Suprapubic skin (tissue), 4 donors: ENCODE results near the gene WWC1. TPM values are rescaled to one million over a fixed set of nuclear protein-coding genes. Genes with fewer than 3 reads are reported as not detected.

Experiments
- DNase-seq, 2 donors: peaks; one replicate each; pipeline ENCODE4 v3.0.0-alpha.2; 2019; ENCODE audit warnings: low spot score in 2 of 2
- H3K27ac ChIP-seq: fragments of 200-600 bp; sonication (generic); one replicate; pipeline ENCODE4 v1.5.1; 2019
- H3K27me3 ChIP-seq: fragments of 200-600 bp; sonication (generic); one replicate; pipeline ENCODE4 v1.5.1; 2019
- H3K36me3 ChIP-seq: fragments of 200-600 bp; sonication (generic); one replicate; pipeline ENCODE4 v1.5.1; 2019
- H3K4me1 ChIP-seq: fragments of 200-600 bp; sonication (generic); one replicate; pipeline ENCODE4 v1.5.1; 2019
- H3K4me3 ChIP-seq: fragments of 200-600 bp; sonication (generic); one replicate; pipeline ENCODE4 v1.5.1; 2019; ENCODE audit warnings: mild to moderate bottlenecking
- H3K9me3 ChIP-seq: fragments of 200-600 bp; sonication (generic); one replicate; pipeline ENCODE4 v1.5.1; 2019
- CTCF ChIP-seq, 2 donors: fragments of 200-600 bp in 1 of 2; fragments of 450-650 bp in 1 of 2; sonication (generic) in 1 of 2; IDR thresholded peaks; one replicate each; pipeline ENCODE4 v1.5.1; 2016 to 2019; ENCODE audit warnings: antibody characterized with exemption in 2 of 2, mild to moderate bottlenecking in 1 of 2, moderate library complexity in 1 of 2
- EP300 ChIP-seq: sonication (generic); formaldehyde crosslinking; IDR thresholded peaks from one replicate; pipeline ENCODE4 v1.6.1; 2017; ENCODE audit warnings: antibody characterized with exemption
- POLR2A ChIP-seq, 2 donors: fragments of 450-650 bp; IDR thresholded peaks; one replicate each; pipeline ENCODE4 v1.6.1; 2017; ENCODE audit warnings: antibody characterized with exemption in 2 of 2, mild to moderate bottlenecking in 2 of 2, moderate library complexity in 2 of 2
- POLR2AphosphoS5 ChIP-seq, 3 donors: sonication (generic); formaldehyde crosslinking; IDR thresholded peaks; one replicate each; pipeline ENCODE4 v1.6.1; 2017; ENCODE audit warnings: antibody characterized with exemption in 3 of 3
- WGBS: methylation state at CpG from one replicate; pipeline ENCODE4 v1.1.5; 2018; 5-methylcytosine and 5-hydroxymethylcytosine counted together
- total RNA-seq, 4 donors: library from RNA; depleted of rRNA; stranded (reverse); fragments of >200 nt; gene quantifications; one replicate each; pipeline ENCODE4 v1.1.0, GENCODE V29; 2016

Gene WWC1
- total RNA-seq, 4 donors from 2014 or later = 28.3 to 38.3 (median 31.6) TPM

DNA sequence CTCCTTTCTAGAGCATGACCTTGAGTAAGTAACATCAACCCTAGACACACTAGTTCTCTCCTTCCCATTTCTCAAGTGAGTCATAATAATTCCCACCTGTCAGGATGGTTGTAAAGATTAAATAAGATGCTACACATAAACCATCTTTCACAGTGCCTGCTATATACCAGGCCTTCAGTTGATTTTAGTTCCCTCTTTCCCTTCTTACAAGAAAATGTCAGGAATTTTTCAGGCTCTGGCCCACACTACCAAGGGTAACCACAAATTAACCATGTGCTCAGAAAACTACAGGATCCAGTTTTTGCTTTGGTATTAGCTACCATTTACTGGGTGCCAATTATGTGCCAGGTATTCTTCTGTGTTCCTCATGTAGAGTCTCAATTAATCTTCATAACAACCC, 152.1 kb downstream of the WWC1 start:
- peaks cover 11% of the 10 kb centered on the region for H3K36me3 ChIP-seq

GRCh38 chr5:168443950-168444700, 152.7 kb downstream of the WWC1 start:
- Histone ChIP-seq H3K27ac (no peak overlapping the region), H3K4me1 (peaks cover 4% of the 10 kb centered on the region), H3K36me3 (peaks cover 11% of the 10 kb centered on the region), H3K27me3 (no peaks in the 10 kb centered on the region), H3K9me3 (no peaks in the 10 kb centered on the region), H3K4me3 (no peak overlapping the region)
- TF ChIP-seq POLR2A (IDR thresholded peaks at IDR 0.05) = no peak
- TF ChIP-seq CTCF (IDR thresholded peaks at IDR 0.05) = no peak
- no peak for TF ChIP-seq EP300
- TF ChIP-seq POLR2AphosphoS5 (IDR thresholded peaks at IDR 0.05) = no peak
- no peak for DNase-seq
- WGBS = 89% methylated on average over 4 of the region's 4 CpGs

More for the DNA sequence above, 152.1 kb downstream of the WWC1 start:
- no peak for DNase-seq
- Histone ChIP-seq H3K27ac (no peak overlapping the region), H3K4me3 (no peak overlapping the region), H3K27me3 (no peaks in the 10 kb centered on the region), H3K9me3 (no peaks in the 10 kb centered on the region), H3K4me1 (no peaks in the 10 kb centered on the region)
- TF ChIP-seq CTCF (IDR thresholded peaks at IDR 0.05) (no peak), POLR2A (IDR thresholded peaks at IDR 0.05) (no peak), POLR2AphosphoS5 (IDR thresholded peaks at IDR 0.05) (no peak), EP300 (no peak)

DNA sequence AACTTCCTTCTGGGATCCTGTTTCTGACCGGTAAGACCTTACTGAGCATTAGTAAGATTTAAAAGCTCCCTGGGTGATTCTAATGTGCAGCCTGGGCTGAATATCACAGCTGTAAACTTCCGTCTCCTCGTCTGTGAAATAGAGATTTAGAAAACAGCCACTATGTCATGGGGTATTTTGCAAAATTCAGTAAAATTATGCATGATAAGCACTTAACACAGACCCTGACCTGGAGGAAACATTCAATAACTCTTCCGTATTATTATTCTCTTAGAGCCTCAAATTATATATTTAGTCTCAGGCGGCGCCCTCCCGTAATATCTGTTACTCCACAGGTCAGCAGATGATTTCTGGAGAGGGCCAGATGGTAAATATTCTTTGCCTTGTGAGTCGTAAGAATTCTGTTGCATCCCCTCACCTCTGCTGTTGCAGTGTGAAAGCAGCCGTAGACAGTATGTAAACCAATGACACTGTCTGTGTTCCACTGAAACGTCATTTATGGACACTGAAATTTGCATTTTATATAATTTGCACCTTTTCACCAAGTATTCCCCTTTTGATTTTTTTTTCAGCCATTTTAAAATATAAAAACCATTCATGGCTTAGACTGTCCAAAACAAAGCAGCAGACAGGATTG, 155.7 kb downstream of the WWC1 start:
- peaks cover 13% of the 10 kb centered on the region for H3K4me1 ChIP-seq
- 84% methylated on average over 10 of the region's 10 CpGs for WGBS
- no peak for DNase-seq
- H3K9me3 ChIP-seq = no peaks in the 10 kb centered on the region
- no peak overlapping the region for H3K4me3 ChIP-seq
- H3K27ac ChIP-seq = no peak overlapping the region
- no peaks in the 10 kb centered on the region for H3K27me3 ChIP-seq
- peaks cover 3% of the 10 kb centered on the region for H3K36me3 ChIP-seq
- TF ChIP-seq EP300 (no peak), POLR2A (IDR thresholded peaks at IDR 0.05) (no peak)

- no peaks in the 10 kb centered on the region for H3K27me3 ChIP-seq
- H3K27ac ChIP-seq = no peak overlapping the region
- DNase-seq = no peak
- H3K4me1 ChIP-seq = peaks cover 13% of the 10 kb centered on the region
- H3K36me3 ChIP-seq = peaks cover 3% of the 10 kb centered on the region
- TF ChIP-seq POLR2A (IDR thresholded peaks at IDR 0.05) (no peak), POLR2AphosphoS5 (IDR thresholded peaks at IDR 0.05) (no peak), EP300 (no peak), CTCF (IDR thresholded peaks at IDR 0.05) (no peak)
- H3K4me3 ChIP-seq = no peak overlapping the region
- 82% methylated on average over 4 of the region's 4 CpGs for WGBS
- no peaks in the 10 kb centered on the region for H3K9me3 ChIP-seq
Observed at GRCh38 chr5:168447808-168448207, 156.4 kb downstream of the WWC1 start.

- H3K4me1 ChIP-seq = peaks cover 13% of the 10 kb centered on the region
- TF ChIP-seq EP300 (no peak), POLR2AphosphoS5 (IDR thresholded peaks at IDR 0.05) (no peak), POLR2A (IDR thresholded peaks at IDR 0.05) (no peak), CTCF (IDR thresholded peaks at IDR 0.05) (no peak)
- H3K4me3 ChIP-seq = no peak overlapping the region
- WGBS = 38% methylated on average over 2 of the region's 2 CpGs
- H3K27ac ChIP-seq = no peak overlapping the region
- H3K27me3 ChIP-seq = no peaks in the 10 kb centered on the region
- H3K36me3 ChIP-seq = peaks cover 2% of the 10 kb centered on the region
- no peak for DNase-seq
- H3K9me3 ChIP-seq = no peaks in the 10 kb centered on the region
Observed at GRCh38 chr5:168449166-168449565, 157.7 kb downstream of the WWC1 start.
